GM21528 (cell line): ENCODE results near the gene TRIO.
"Not testable (repeated sequence)": the region's sequence is repeated elsewhere in the genome, so short reads cannot be mapped to it uniquely, and the experiment has no call there.

Source experiments
- ATAC-seq: cut with Tn5 transposase; IDR thresholded peaks from one replicate; pipeline ENCODE4 v1.9.1; 2021; ENCODE audit warnings: mild to moderate bottlenecking, moderate library complexity; ENCODE audit not compliant: unreplicated experiment, low FRiP score

TRIO gene

GRCh38 chr5:14416621-14417275 is 273.6 kb downstream of the TRIO start:
- ATAC-seq = no peak

DNA sequence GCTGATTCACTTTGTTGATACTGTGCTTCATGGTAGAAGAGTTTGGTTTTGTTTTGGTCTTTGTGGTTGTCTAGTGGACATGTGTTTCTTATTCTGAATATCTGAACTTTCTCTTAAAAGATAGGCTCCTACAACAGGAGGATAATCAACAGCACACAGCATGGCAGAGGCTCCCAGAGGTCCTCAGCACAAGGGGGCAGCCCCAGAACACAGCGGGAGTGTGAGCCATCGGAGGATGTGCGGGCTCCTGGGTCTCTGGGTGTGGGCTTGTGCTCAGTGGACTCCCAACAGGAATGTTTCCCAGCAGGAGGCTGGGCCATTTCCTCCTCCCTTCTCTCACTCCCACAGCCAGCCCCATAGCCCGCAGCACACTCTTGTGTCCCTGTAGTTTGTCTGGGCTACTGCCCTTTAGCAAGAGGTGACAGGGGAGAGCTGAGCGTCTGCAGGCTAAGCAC is 274.2 kb downstream of the TRIO start:
- ATAC-seq = no peak

DNA sequence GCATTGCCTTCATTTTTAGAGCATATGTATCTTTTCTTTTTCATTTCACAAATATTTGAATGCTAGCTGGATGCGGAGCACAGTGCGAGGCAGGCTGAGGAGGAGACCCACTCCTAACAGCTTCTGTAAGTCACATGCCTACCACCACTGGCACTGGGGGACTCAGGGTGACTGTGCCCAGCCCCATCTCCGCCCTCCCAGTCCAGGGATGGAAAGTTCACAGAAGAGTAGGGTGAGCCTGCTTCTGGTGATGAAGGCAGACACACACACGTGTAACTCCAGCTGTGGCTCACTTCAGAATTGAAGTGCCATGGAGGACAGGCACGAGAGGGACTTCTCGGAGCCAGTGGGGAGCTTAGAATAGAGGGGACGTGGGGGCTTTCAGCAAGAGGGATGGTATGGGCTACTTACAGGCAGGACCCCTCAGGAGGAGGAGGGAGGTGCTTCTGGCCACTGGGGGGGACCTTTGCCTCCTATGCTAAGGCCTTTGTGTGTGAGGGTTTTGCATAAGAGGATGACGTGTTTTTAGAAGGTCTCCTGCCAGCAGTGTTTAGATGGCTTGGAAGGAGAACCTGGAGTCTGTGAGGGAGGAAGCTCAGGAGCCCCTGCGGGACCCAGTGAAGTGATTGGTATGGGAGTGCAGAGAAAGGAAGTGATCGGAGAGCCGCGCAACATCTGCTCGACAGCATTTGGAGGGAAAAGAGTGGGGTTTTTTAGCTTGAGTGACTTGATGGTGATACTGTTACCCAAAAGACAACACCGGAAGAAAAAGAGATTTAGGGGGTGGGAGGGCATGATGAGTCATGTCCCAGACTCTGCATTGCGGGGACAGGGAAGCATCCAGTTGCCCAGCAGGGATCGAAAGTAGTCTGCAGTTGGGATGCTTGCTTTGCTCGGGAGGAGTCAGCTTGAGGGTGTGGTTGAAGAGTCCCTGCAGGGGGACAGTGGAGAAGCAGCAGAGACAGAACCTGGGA is 274.9 kb downstream of the TRIO start:
- ATAC-seq = no peak

GRCh38 chr5:14419686-14420085 is 276.5 kb downstream of the TRIO start:
- ATAC-seq = no peak

DNA sequence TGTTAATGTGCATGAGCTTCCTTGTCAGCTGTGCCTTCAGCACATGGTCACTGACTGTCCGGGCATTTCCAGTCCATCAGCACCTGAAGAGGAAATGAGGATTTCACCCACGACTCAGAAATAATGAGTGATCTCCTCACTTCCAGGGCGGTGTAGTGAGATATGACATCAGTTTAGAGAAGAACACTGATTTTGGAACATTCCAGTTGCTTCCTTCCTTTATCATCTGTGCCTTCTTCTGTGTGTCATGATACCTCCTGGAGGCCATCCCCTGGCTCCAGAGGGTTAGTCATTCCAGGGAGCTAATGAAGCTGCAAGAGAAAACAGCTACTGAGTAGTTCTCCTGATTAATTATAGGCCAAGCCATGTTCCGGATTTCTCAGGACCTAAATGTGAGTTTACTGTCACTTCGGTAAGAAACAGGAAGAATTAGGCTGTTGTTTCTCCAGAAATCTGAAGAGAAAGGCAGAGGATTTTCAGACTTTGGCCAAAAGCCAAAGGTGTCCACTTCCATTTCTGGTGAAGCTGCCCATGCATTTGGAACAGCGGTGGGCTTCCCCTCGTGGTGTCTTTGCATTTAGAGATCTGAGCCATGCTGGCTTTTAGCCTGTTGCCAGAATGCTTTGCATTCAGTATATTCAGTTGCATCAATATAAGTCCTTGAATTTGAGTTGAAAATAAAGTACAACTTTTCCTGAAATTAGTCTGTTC is 277.1 kb downstream of the TRIO start:
- no peak for ATAC-seq

- no peak for ATAC-seq
Measured at GRCh38 chr5:14421851-14422250, 278.7 kb downstream of the TRIO start.

- no peak for ATAC-seq
Measured at GRCh38 chr5:14424011-14424685, 281.0 kb downstream of the TRIO start.

GRCh38 chr5:14425559-14425958 is 282.4 kb downstream of the TRIO start:
- ATAC-seq = no peak

DNA sequence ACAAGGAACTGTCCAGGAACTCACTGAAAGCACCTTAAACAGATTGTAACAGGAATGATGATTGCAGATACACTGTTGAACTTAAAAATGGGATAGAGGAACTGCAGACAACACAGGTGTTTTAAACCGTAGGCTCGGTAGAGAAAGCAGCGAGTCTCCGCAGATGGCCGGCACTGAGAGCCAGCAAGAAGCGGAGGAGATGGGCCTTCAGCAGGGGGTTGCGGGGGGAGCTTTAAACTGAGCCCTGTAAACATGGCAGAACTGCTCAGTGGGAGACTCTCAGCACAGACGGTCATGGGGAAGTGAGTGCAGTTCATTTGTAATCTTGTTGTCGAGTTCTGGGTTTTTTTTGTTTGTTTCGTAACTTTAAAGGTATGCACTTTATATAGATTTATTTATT is 283.4 kb downstream of the TRIO start:
- ATAC-seq = no peak

DNA sequence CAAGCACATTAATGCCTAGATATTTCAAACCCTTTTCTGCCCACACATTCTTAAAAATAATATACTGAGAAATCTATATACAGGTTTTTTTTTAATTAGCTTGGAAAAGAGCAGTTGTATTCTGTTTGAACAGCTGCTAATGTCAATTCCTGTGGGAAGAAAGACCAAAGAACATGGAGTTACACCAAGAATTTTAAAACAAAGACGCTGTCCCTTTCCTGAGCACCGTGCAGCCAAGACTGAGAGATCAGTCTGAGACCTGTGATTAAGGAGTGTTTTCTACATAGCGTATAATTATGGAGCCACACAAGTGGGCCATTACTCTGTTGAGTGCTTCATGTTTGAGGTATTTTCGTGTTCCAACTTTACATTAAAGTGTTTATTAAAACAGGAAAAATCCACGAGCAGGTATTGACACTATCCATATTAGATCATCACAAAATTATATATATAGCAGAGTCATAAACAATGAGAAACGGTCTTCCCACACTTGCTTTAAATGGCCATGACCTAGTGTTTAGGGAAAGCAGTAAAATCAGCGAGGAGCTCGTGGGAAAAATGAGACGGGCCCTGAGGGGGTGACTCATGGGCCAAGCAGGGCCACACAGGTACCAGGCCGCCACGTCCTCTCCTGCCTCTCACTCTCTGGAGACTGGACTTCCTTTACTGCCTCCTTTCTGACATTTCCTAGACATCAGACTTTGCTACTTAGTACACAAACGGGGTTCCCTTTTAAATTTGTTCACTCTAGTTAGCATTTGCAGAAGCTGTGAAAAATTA is 285.4 kb downstream of the TRIO start:
- no peak for ATAC-seq

DNA sequence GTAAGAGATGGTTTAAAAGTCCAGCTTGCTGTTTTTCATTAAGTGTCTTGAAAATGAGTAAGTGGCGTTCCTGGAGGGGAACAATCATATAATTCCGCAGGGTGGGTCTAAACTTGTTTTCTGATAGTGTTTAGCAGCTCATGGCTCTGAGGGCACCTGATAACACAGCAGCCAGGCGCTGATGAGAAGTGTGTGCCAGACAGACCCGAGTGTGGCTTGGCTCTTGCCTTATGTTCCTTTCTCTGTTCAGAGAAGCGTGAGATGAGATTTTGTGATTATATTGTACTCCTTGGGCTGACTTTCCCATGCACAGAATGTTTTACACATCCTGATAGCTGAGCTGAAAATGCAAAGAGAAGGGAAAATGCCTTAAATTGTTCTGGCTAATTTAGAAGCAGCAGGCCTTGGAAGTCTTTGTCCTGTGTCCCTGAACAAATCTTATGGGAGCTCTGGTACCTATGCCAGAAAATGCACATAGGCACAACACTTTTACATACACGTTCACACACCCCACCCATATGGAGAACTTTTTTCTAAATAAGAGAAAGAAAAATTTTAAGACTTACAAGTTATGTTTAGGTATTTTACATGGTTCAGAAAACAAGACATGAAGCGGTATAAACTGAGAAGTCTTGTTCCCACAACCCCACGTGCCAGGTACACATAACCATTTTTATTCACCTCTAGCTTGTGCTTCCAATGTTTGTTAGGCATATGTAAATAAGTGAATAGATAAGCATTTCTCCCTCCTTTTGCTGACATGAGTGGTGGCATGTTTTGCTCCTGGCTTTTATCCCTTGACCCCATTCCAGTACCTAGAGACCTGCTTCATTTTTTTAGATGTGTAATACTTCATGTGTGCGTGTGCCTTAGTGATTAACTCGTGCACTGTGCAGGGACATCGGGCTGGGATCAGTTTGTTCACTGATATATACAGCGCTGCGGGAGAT is 286.2 kb downstream of the TRIO start:
- ATAC-seq = no peak

DNA sequence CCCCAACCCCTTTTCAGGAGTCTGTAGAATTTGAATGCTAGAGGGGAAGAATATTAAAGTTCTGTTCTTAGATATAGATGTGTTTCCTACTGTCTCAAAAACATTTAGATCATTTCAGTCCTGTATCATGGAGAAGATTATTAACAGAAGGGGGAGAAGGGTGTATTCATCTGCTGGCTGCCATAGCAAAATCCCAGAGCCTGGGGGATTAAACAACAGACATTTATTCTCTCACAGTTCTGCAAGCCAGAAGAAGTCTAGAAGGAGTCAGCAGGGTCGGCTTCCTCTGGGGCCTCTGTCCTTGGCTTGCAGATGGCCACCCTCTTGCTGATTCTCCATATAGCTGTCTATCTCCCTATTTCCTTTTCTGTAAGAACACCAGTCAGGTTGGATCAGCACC is 288.4 kb downstream of the TRIO start:
- no peak for ATAC-seq

- ATAC-seq = no peak
Measured at GRCh38 chr5:14432931-14433589, 289.9 kb downstream of the TRIO start.

DNA sequence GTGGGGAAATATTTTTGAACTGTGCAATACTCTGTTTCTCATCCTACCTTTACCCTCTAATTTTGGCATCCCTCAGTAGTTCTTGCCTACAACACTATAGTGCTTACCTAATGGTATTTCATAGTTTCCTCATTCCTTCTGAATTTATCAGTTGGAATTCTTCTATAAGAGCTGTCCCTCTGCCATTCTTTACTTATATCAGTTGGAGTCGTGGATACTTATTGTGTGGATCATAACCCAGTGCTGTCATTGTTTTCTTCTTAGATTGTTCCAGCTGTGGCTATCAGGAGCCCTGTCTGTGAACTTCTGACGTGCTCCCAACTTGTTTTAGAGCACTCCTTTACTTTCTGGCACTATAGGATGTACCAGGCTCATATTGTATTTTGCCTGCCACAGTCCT is 292.3 kb downstream of the TRIO start:
- ATAC-seq = no peak

DNA sequence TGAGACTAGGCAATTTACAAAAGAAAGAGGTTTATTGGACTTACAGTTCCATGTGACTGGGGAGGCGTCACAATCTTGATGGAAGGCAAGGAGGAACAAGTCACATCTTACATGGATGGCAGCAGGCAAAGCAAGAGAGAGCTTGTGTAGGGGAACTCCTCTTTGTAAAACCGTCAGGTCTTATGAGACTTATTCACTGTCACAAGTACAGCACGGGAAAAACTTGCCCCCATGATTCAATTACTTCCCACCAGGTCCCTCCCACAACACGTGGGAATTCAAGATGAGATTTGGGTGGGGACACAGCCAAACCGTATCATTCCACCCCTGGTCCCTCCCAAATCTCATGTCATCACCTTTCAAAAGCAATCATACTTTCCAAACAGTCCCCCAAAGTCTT is 293.0 kb downstream of the TRIO start:
- not testable (repeated sequence) for ATAC-seq

DNA sequence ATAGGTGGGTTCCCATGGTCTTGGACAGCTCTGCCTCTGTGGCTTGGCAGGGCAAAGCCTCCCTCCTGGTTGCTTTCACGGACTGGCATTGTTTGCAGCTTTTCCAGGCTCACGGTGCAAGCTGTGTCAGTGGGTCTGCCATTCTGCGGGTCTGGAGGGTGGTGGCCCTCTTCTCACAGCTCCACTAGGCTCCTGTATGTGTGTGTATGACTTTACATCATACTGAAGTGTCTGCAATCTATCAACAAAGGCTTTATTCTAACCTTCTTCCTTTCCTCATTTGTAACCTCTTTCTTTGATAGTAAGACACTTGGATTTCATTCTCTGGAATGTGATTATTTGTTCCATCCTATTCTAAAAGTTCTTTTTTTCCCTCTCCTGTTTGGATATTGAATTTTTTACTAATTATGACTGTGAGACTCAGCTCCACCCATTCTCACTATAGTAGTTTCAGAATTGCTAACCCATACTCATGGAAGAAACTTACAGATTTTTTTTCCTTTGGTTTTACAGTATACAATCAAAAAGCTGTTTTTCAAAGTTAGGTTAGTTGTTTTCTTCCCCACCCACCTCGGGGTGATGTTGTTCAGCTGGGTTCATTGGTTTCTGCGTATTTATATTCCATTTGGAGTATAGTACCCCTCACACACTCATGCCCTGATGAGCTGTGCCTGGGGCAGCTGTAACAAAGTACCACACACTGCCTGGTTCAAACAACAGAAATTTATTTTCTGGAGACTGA is 293.8 kb downstream of the TRIO start:
- ATAC-seq = no peak

DNA sequence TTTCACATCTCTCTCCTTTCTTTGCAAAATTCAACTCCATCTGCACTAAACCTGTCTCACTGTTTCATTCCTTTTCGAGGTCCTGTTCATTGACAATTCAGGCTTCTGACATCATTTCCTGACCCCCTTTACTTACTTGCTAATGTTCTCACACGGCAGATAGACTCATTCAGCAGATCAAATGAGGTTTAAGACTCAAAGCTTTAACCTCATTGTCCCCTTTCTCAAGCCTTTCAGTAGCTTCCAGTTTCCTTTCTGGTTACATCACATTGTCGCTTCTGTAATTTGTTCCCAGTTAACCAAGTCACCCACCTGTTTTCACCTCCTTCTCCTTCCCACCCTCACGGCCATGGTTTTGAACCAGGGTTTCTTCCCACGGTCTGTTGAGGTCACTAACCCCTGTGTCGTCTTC is 295.1 kb downstream of the TRIO start:
- ATAC-seq = no peak
